Esophagus muscularis mucosa (tissue), 4 donors: ENCODE results near the gene EIF3D. TPM values are rescaled to one million over a fixed set of nuclear protein-coding genes. Genes with fewer than 3 reads are reported as not detected.

Source experiments
- DNase-seq: peaks from one replicate; pipeline ENCODE4 v3.0.0-alpha.2; 2017; ENCODE audit errors: extremely low spot score
- H3K27ac ChIP-seq, 4 donors: fragments of 200-600 bp; sonication (generic); replicated peaks in 1 of 4; 1 replicate in 3 of 4; 2 replicates in 1 of 4; pipeline ENCODE4 v1.5.1; 2016 to 2019; ENCODE audit warnings: mild to moderate bottlenecking in 1 of 4
- H3K27me3 ChIP-seq, 4 donors: fragments of 200-600 bp; sonication (generic); one replicate each; pipeline versions ENCODE4 v1.5.1 to v1.6.0; 2016 to 2019
- H3K36me3 ChIP-seq, 4 donors: fragments of 200-600 bp; sonication (generic); one replicate each; pipeline ENCODE4 v1.5.1; 2016 to 2019
- H3K4me1 ChIP-seq, 4 donors: fragments of 200-600 bp; sonication (generic); one replicate each; pipeline ENCODE4 v1.5.1; 2016 to 2019
- H3K4me3 ChIP-seq, 4 donors: fragments of 200-600 bp; sonication (generic); 1 replicate in 2 of 4; 2 replicates in 2 of 4; pipeline ENCODE4 v1.5.1; 2016 to 2019; ENCODE audit warnings: mild to moderate bottlenecking in 4 of 4, moderate library complexity in 1 of 4
- H3K9me3 ChIP-seq, 4 donors: fragments of 200-600 bp; sonication (generic); 1 replicate in 3 of 4; 2 replicates in 1 of 4; pipeline ENCODE4 v1.5.1; 2016 to 2019
- EP300 ChIP-seq: sonication (generic); formaldehyde crosslinking; IDR thresholded peaks from one replicate; pipeline ENCODE4 v1.6.1; 2017; ENCODE audit warnings: antibody characterized with exemption
- POLR2AphosphoS5 ChIP-seq, 2 donors: sonication (generic); formaldehyde crosslinking; IDR thresholded peaks; one replicate each; pipeline ENCODE4 v1.6.1; 2017; ENCODE audit warnings: antibody characterized with exemption in 2 of 2
- WGBS: methylation state at CpG from one replicate; pipeline ENCODE4 v1.1.5; 2018; 5-methylcytosine and 5-hydroxymethylcytosine counted together
- intact Hi-C: fragments of 100-400 bp; cut with DNase I; formaldehyde crosslinking; loops from one replicate; pipeline ENCODE4 v1.15.1; 2023
- total RNA-seq, 4 donors: library from RNA; depleted of rRNA; stranded (reverse); fragments of >200 nt; gene quantifications; one replicate each; pipeline versions ENCODE4 v1.1.0 to v1.2.1, GENCODE V29; 2016

The EIF3D gene
- total RNA-seq, 4 donors from 2014 or later: 200 to 282 (median 252) TPM

DNA sequence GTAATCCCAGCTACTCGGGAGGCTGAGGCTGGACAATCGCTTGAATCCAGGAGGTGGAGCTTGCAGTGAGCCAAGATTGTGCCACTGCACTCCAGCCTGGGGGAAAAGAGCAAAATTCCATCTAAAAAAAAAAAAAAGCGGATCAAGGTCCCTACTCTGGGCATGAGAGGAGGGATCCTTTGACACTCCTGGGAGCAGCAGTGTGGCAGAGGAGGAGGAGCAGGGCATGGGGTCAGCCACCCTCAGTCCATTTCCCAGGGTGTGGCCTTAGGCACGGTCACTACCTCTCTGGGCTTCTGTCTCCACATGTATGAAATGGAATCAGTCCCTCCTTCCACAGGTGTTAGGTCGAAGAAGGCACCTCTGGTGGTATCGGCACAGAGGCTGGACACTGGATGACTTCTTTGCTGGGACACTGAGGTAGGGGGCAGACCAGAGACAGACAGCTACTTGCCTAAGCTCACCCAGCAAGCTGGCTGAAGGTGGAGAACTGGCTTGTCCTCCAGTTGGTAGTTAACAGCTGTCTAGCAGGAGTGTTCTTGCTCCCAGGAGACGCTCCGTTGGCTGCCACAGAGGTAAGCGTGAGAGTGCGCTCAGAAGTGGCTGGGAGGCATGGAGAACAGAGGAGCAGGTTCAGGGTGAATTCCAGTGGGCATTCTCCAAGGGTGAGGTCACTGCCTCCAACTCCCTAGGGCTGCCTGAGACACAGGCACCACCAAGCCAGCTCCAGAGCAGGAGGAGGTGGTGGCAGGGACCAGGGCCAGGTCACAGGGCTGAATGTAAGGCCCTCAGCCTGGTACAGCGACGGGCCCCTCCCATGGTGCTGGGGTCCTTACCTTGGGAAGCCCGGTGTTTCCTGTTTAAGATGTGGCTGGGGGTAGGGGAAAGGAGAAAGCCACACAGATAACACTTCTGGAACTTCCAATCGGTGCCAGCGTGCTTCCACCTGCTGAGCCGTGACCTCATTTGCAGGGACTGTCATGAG lies 67.0 kb downstream of the EIF3D start:
- Histone ChIP-seq H3K4me3 (no peak overlapping the region), H3K27me3 (no peaks in the 10 kb centered on the region), H3K36me3 (peaks cover 0 to 6% (median 0%) of the 10 kb centered on the region in 4 donors), H3K9me3 (no peaks in the 10 kb centered on the region), H3K27ac (peak overlapping the region; percentile 89 to 97 (median 92)), H3K4me1 (peaks cover 68 to 75% (median 72%) of the 10 kb centered on the region in 4 donors)
- no peak for DNase-seq
- WGBS: 59% methylated on average over 10 of the region's 16 CpGs
- TF ChIP-seq POLR2AphosphoS5 (IDR thresholded peaks at IDR 0.05): peak; percentile 71 to 81
- no peak for TF ChIP-seq EP300
- intact Hi-C loops: no loop called here

Other genes with a start within 250 kb of the EIF3D start
- 100 to 1,000 TPM; 241 to 387 (median 358) TPM for gene MYH9, start 141.2 kb downstream of the EIF3D start, total RNA-seq
- gene TXN2, start 47.5 kb downstream of the EIF3D start, total RNA-seq: 10 to 100 TPM; 34.9 to 56.5 (median 47.2) TPM
- 10 to 100 TPM in 1 of 4 donors, 1 to 10 TPM in 3; 4.6 to 12.5 (median 5.4) TPM for gene FOXRED2, start 22.1 kb downstream of the EIF3D start, total RNA-seq
- not detected for gene CACNG2, start 174.6 kb upstream of the EIF3D start, total RNA-seq
- gene IFT27, start 247.0 kb upstream of the EIF3D start, total RNA-seq: 10 to 100 TPM; 15.2 to 24.1 (median 17.0) TPM